SU-DHL-6 (cell line): ENCODE data around the gene YIPF6.

Experiments used
- EZH2phosphoT487 ChIP-seq: fragments of 200-600 bp; sonication (generic), shearing (Covaris generic); conservative IDR thresholded peaks from 2 replicates; pipeline ENCODE4 v1.6.1; 2018; ENCODE audit warnings: mild to moderate bottlenecking, antibody characterized with exemption, low read length, moderate library complexity, mixed read lengths
- TF ChIP-seq, protein P1 (sequence below): fragments of 200-600 bp; sonication (generic); IDR thresholded peaks from one replicate; pipeline ENCODE4 v1.5.1; 2017; ENCODE audit warnings: antibody characterized with exemption, mild to moderate bottlenecking, low read length, moderate library complexity; ENCODE audit not compliant: insufficient read depth, poor library complexity, severe bottlenecking

DNA sequence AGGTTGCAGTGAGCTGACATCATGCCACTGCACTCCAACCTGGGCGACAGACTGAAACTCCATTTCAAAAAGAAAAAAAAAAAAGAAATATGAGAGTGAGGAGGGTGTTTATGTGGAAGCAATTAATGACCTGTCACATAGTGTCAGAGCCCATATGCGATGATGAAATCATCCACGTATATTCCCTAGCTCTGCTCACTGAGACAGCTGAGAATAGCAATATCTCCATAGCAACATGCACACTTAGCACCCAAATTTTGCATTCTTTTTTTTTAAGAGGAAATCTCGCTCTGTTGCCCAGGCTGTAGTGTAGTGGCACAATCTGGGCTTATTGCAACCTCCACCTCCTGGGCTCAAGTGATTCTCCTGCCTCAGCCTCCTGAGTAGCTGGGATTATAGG lies 34.1 kb upstream of the YIPF6 start:
- TF ChIP-seq, protein P1, sequence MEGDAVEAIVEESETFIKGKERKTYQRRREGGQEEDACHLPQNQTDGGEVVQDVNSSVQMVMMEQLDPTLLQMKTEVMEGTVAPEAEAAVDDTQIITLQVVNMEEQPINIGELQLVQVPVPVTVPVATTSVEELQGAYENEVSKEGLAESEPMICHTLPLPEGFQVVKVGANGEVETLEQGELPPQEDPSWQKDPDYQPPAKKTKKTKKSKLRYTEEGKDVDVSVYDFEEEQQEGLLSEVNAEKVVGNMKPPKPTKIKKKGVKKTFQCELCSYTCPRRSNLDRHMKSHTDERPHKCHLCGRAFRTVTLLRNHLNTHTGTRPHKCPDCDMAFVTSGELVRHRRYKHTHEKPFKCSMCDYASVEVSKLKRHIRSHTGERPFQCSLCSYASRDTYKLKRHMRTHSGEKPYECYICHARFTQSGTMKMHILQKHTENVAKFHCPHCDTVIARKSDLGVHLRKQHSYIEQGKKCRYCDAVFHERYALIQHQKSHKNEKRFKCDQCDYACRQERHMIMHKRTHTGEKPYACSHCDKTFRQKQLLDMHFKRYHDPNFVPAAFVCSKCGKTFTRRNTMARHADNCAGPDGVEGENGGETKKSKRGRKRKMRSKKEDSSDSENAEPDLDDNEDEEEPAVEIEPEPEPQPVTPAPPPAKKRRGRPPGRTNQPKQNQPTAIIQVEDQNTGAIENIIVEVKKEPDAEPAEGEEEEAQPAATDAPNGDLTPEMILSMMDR, result no peak
- no peak for TF ChIP-seq EZH2phosphoT487
